Astrocyte (in vitro differentiated cells and primary cell): ENCODE measurements around the gene TGFBI. TPM values are rescaled to one million over a fixed set of nuclear protein-coding genes. Genes with fewer than 3 reads are reported as not detected.

Experiments used
- DNase-seq: peaks from one replicate; pipeline ENCODE4 v3.0.0-alpha.2; 2010; ENCODE audit warnings: low read depth
- FAIRE-seq: peaks from 2 replicates; lab custom pipeline; 2011; peaks lifted over from hg19 to GRCh38; lab: Jason Lieb, UNC
- H2AFZ ChIP-seq: 2 replicates; pipeline ENCODE4 v1.6.0; 2012; ENCODE audit warnings: low read depth, low read length, inconsistent platforms
- H3K27ac ChIP-seq: 2 replicates; pipeline ENCODE4 v1.5.1; 2011; ENCODE audit warnings: low read depth, low read length, inconsistent platforms
- H3K27me3 ChIP-seq: 2 replicates; pipeline ENCODE4 v1.6.0; 2011; ENCODE audit warnings: low read length, inconsistent platforms; ENCODE audit not compliant: insufficient read depth
- H3K36me3 ChIP-seq: 2 replicates; pipeline ENCODE4 v1.5.1; 2011; ENCODE audit warnings: low read length, inconsistent platforms; ENCODE audit not compliant: insufficient read depth
- H3K4me1 ChIP-seq: 2 replicates; pipeline ENCODE4 v1.5.1; 2011; ENCODE audit warnings: low read length, inconsistent platforms; ENCODE audit not compliant: insufficient read depth
- H3K4me2 ChIP-seq: 2 replicates; pipeline ENCODE4 v1.6.0; 2012; ENCODE audit warnings: low read length, inconsistent platforms
- H3K4me3 ChIP-seq: 2 replicates; pipeline ENCODE4 v1.5.1; 2011; ENCODE audit warnings: low read depth, mild to moderate bottlenecking, low read length, inconsistent platforms; ENCODE audit not compliant: insufficient read depth
- H3K79me2 ChIP-seq: 2 replicates; pipeline ENCODE4 v1.6.0; 2012; ENCODE audit warnings: mild to moderate bottlenecking, low read length, inconsistent platforms; ENCODE audit not compliant: insufficient read depth
- H3K9ac ChIP-seq: 2 replicates; pipeline ENCODE4 v1.6.0; 2012; ENCODE audit warnings: mild to moderate bottlenecking, low read length, inconsistent platforms
- H3K9me3 ChIP-seq: 2 replicates; pipeline ENCODE4 v1.5.1; 2012; ENCODE audit warnings: low read depth, mild to moderate bottlenecking, low read length, inconsistent platforms; ENCODE audit not compliant: insufficient read depth
- H4K20me1 ChIP-seq: 2 replicates; pipeline ENCODE4 v1.6.0; 2012; ENCODE audit warnings: low read length, inconsistent platforms; ENCODE audit not compliant: insufficient read depth
- H3K27ac Mint-ChIP-seq: one replicate; pipeline ENCODE4 v1.8.0; 2021; ENCODE audit warnings: mild to moderate bottlenecking, mixed read lengths; ENCODE audit not compliant: unreplicated experiment
- H3K27me3 Mint-ChIP-seq: one replicate; pipeline ENCODE4 v1.8.0; 2021; ENCODE audit warnings: low read depth, mixed read lengths; ENCODE audit not compliant: unreplicated experiment
- H3K36me3 Mint-ChIP-seq: one replicate; pipeline ENCODE4 v1.8.0; 2021; ENCODE audit warnings: low read depth, mixed read lengths; ENCODE audit not compliant: unreplicated experiment
- H3K4me1 Mint-ChIP-seq: one replicate; pipeline ENCODE4 v1.8.0; 2021; ENCODE audit warnings: low read depth, mixed read lengths; ENCODE audit not compliant: unreplicated experiment
- H3K4me3 Mint-ChIP-seq: one replicate; pipeline ENCODE4 v1.8.0; 2021; ENCODE audit warnings: mild to moderate bottlenecking, moderate library complexity, mixed read lengths; ENCODE audit not compliant: unreplicated experiment
- H3K9me3 Mint-ChIP-seq: one replicate; pipeline ENCODE4 v1.8.0; 2021; ENCODE audit warnings: mild to moderate bottlenecking, mixed read lengths; ENCODE audit not compliant: unreplicated experiment
- CTCF ChIP-seq: IDR thresholded peaks from 2 replicates; pipeline ENCODE4 v1.5.1; 2011; ENCODE audit warnings: low read depth, mild to moderate bottlenecking, inconsistent platforms, low read length, moderate library complexity; ENCODE audit not compliant: insufficient read depth
- EZH2 ChIP-seq: IDR thresholded peaks from 2 replicates; pipeline ENCODE4 v1.6.1; 2012; ENCODE audit warnings: mild to moderate bottlenecking, low read length, inconsistent platforms; ENCODE audit not compliant: insufficient read depth
- total RNA-seq: library from RNA; stranded (reverse); gene quantifications from 2 replicates; pipeline ENCODE4 v1.2.1, GENCODE V29; 2021

TGFBI gene
- total RNA-seq, 1 donor from 2014 or later = 1,145 TPM

- DNase-seq (peak; percentile 75), FAIRE-seq (peak; percentile 70)
- Mint-ChIP-seq H3K4me1 (peaks cover 7% of the 10 kb centered on the region), H3K4me3 (no peak overlapping the region), H3K27ac (no peak overlapping the region), H3K9me3 (no peaks in the 10 kb centered on the region), H3K36me3 (no peaks in the 10 kb centered on the region), H3K27me3 (peaks cover 2% of the 10 kb centered on the region)
- peak overlapping the region; percentile 44 for H3K9ac ChIP-seq
- H2AFZ ChIP-seq = no peak overlapping the region
- no peak overlapping the region for H3K4me3 ChIP-seq
- peak overlapping the region; percentile 61 for H3K27ac ChIP-seq
- peaks cover 12% of the 10 kb centered on the region for H3K4me1 ChIP-seq
- TF ChIP-seq EZH2 (no peak), CTCF (no peak)
- H4K20me1 ChIP-seq = no peaks in the 10 kb centered on the region
- no peaks in the 10 kb centered on the region for H3K36me3 ChIP-seq
- H3K4me2 ChIP-seq = peak overlapping the region; percentile 59
- H3K27me3 ChIP-seq = no peaks in the 10 kb centered on the region
- H3K79me2 ChIP-seq = no peaks in the 10 kb centered on the region
- no peaks in the 10 kb centered on the region for H3K9me3 ChIP-seq
Observed at GRCh38 chr5:135979510-135979909, 49.3 kb upstream of the TGFBI start.

GRCh38 chr5:135980620-135981019, 48.2 kb upstream of the TGFBI start:
- no peak overlapping the region for H3K4me3 ChIP-seq

More at GRCh38 chr5:135980620-135981019, 48.2 kb upstream of the TGFBI start:
- Mint-ChIP-seq H3K36me3 (no peaks in the 10 kb centered on the region), H3K9me3 (no peaks in the 10 kb centered on the region), H3K27ac (no peak overlapping the region), H3K4me3 (no peak overlapping the region), H3K27me3 (peaks cover 4% of the 10 kb centered on the region), H3K4me1 (peaks cover 7% of the 10 kb centered on the region)
- H2AFZ ChIP-seq = no peak overlapping the region
- FAIRE-seq (peak; percentile 87), DNase-seq (no peak)
- no peaks in the 10 kb centered on the region for H3K9me3 ChIP-seq
- H3K4me2 ChIP-seq = no peak overlapping the region
- H3K4me1 ChIP-seq = peaks cover 12% of the 10 kb centered on the region
- H3K79me2 ChIP-seq = no peaks in the 10 kb centered on the region
- no peaks in the 10 kb centered on the region for H3K36me3 ChIP-seq
- TF ChIP-seq CTCF (no peak), EZH2 (no peak)
- H3K9ac ChIP-seq = peak overlapping the region; percentile 34
- no peaks in the 10 kb centered on the region for H3K27me3 ChIP-seq
- no peak overlapping the region for H3K27ac ChIP-seq
- H4K20me1 ChIP-seq = no peaks in the 10 kb centered on the region
